Measurements from ENCODE around the gene SLC13A4.

DNA sequence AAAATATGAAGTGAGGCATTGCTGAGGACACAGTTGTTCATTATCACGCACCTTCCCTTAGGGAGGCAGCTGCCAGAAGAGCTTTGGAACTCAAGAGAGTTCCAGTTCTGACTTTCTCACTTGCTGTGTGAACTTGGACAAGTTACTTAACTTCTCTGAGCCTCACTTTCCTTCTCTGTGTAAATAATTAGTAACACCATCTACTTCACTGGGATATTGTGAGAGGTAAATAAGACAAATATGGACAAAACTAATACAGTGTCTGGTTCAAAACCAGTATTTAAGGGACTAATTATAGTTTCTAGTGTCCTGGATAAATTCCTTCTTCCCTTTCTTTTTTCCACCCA lies 6.3 kb upstream of the SLC13A4 start:
- TF ChIP-seq, protein P1, sequence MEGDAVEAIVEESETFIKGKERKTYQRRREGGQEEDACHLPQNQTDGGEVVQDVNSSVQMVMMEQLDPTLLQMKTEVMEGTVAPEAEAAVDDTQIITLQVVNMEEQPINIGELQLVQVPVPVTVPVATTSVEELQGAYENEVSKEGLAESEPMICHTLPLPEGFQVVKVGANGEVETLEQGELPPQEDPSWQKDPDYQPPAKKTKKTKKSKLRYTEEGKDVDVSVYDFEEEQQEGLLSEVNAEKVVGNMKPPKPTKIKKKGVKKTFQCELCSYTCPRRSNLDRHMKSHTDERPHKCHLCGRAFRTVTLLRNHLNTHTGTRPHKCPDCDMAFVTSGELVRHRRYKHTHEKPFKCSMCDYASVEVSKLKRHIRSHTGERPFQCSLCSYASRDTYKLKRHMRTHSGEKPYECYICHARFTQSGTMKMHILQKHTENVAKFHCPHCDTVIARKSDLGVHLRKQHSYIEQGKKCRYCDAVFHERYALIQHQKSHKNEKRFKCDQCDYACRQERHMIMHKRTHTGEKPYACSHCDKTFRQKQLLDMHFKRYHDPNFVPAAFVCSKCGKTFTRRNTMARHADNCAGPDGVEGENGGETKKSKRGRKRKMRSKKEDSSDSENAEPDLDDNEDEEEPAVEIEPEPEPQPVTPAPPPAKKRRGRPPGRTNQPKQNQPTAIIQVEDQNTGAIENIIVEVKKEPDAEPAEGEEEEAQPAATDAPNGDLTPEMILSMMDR (IDR thresholded peaks at IDR 0.05): no peak
- TF ChIP-seq POLR2A (IDR thresholded peaks at IDR 0.05): no peak

Data from uterus (tissue), 2 donors.